Measurements from ENCODE around the gene GRK2. TPM values are rescaled to one million over a fixed set of nuclear protein-coding genes. Genes with fewer than 3 reads are reported as not detected.

Gene GRK2
- total and polyA plus RNA-seq, 9 of the 15 experiments (the other 6 are each of a cell fraction or from before 2014, with no cell fraction given) = 0.24 to 95.8 (median 56.5) TPM

- Histone ChIP-seq H3K9me3 (replicated peaks; ENCODE audit: control insufficient read depth, insufficient read depth, low read depth, low read length) (no peaks in the 10 kb centered on the region), H3K4me2 (ENCODE audit: insufficient read depth, low read length) (no peak overlapping the region), H3K27ac (ENCODE audit: extremely low read depth, low read depth, low read length) (no peak overlapping the region), H3K4me3 (no peak overlapping the region), H3K27me3 (ENCODE audit: control insufficient read depth in 2 of 2, insufficient read depth in 2 of 2, low read length in 2 of 2) (no peaks in the 10 kb centered on the region), H3K79me2 (ENCODE audit: control insufficient read depth, insufficient read depth, low read length) (no peaks in the 10 kb centered on the region), H3K9me1 (ENCODE audit: control insufficient read depth, insufficient read depth, low read length) (no peaks in the 10 kb centered on the region), H4K20me1 (replicated peaks; ENCODE audit: control insufficient read depth, insufficient read depth, low read length) (no peaks in the 10 kb centered on the region), H3K9ac (ENCODE audit: insufficient read depth in 1 of 2, low read depth in 2 of 2, low read length in 2 of 2) (peak overlapping the region in 1 of 2 experiments; percentile 65; a peak in 2 of 4 replicates), H3K36me3 (ENCODE audit: control insufficient read depth, insufficient read depth, low read length) (peaks cover 1% of the 10 kb centered on the region; the same call in 1 of the 3 replicates), H3K4me1 (replicated peaks in 1 of 2; ENCODE audit: control insufficient read depth in 2 of 2, insufficient read depth in 2 of 2, low read length in 2 of 2) (peaks cover 14 to 68% of the 10 kb centered on the region in 2 experiments), H2AFZ (ENCODE audit: low read depth, low read length) (no peak overlapping the region)
- TF ChIP-seq HCFC1 (IDR thresholded peaks at IDR 0.05; ENCODE audit: low read depth, low read length) = no peak
- TF ChIP-seq, protein P1, sequence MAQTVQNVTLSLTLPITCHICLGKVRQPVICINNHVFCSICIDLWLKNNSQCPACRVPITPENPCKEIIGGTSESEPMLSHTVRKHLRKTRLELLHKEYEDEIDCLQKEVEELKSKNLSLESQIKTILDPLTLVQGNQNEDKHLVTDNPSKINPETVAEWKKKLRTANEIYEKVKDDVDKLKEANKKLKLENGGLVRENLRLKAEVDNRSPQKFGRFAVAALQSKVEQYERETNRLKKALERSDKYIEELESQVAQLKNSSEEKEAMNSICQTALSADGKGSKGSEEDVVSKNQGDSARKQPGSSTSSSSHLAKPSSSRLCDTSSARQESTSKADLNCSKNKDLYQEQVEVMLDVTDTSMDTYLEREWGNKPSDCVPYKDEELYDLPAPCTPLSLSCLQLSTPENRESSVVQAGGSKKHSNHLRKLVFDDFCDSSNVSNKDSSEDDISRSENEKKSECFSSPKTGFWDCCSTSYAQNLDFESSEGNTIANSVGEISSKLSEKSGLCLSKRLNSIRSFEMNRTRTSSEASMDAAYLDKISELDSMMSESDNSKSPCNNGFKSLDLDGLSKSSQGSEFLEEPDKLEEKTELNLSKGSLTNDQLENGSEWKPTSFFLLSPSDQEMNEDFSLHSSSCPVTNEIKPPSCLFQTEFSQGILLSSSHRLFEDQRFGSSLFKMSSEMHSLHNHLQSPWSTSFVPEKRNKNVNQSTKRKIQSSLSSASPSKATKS (CRISPR knock-in tag; IDR thresholded peaks at IDR 0.05) = no peak
- no peak for TF ChIP-seq LEF1 (IDR thresholded peaks at IDR 0.05)
- TF ChIP-seq U2AF2 (optimal IDR thresholded peaks at IDR 0.05; ENCODE audit: low read depth, low read length) = no peak
- TF ChIP-seq ETS2 (tag; IDR thresholded peaks at IDR 0.05; ENCODE audit: borderline replicate concordance, poor library complexity, severe bottlenecking) = no peak
- TF ChIP-seq BRCA1 (IDR thresholded peaks at IDR 0.05) = no peak
- no peak for TF ChIP-seq BRCA1 (CRISPR knock-in tag; IDR thresholded peaks at IDR 0.05)
- DNase-seq (ENCODE audit: extremely low read depth in 1 of 4, low spot score in 3 of 4) = no peak
- 41% methylated on average over 5 of the region's 12 CpGs for WGBS (ENCODE audit: insufficient coverage, low coverage, missing lambda C conversion rate)
- BruUV-seq (replicated peaks) = no TSS peak
- FAIRE-seq = no peak
- ATAC-seq = no peak
- CTCF ChIA-PET (ENCODE audit: low intra/inter-chr PET ratio) = no interaction called here
- intact Hi-C loops (cut with micrococcal nuclease) (no loop called here), in situ Hi-C loops (cut with MboI) (no loop called here)
- POLR2A ChIA-PET = interaction anchor here (1.2 kb wide), 1 partner anchor 10 kb away, joined by 3 read pairs; no protein-coding TSS in a partner anchor
Observed at GRCh38 chr11:67307545-67308001, 41.3 kb downstream of the GRK2 start.

Data from K562 (cell line).